ENCODE results near the gene REEP6. TPM values are rescaled to one million over a fixed set of nuclear protein-coding genes. Genes with fewer than 3 reads are reported as not detected.

Gene REEP6
- total and polyA plus RNA-seq, 7 donors: 0.33 to 5.6 (median 2.0) TPM; not detected in 1

DNA sequence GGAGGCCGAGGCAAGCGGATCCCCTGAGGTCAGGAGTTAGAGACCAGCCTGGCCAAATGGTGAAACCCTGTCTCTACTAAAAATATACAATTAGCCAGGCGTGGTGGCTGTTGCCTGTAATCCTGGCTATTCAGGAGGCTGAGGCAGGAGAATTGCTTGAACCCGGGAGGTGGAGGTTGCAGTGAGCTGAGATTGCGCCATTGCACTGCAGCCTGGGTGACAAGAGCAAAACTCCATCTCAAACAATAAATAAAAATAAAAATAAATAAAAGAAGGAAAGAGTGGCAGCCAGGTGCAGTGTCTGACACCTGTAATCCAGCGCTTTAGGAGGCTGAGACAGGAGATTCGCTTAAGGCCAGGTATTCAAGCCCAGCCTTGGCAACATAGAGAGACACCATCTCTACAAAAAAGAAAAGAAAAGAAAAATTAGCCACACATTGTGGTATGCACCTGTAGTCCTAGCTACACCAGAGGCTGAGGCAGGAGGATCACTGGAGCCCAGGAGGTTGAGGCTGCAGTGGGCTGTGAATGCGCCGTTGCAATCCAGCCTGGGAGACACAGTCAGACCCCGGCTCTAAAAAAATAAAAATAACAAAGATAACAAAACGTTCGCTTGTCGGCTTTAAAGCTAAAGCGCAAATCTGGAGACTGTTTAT, 11.6 kb downstream of the REEP6 start:
- WGBS, 2 donors: 42 to 62% methylated on average over 14 of the region's 14 CpGs
- no peak for DNase-seq
- intact Hi-C loops (cut with DNase I): no loop called here
- H3K9me3 ChIP-seq: no peaks in the 10 kb centered on the region
- H3K27me3 ChIP-seq: peaks cover 8 to 42% (median 39%) of the 10 kb centered on the region in 3 donors
- no peak overlapping the region for H3K4me3 ChIP-seq
- H3K4me1 ChIP-seq: peaks cover 0 to 17% (median 15%) of the 10 kb centered on the region in 4 donors
- no peak overlapping the region for H3K27ac ChIP-seq
- no peaks in the 10 kb centered on the region for H3K36me3 ChIP-seq
- TF ChIP-seq, protein P1, sequence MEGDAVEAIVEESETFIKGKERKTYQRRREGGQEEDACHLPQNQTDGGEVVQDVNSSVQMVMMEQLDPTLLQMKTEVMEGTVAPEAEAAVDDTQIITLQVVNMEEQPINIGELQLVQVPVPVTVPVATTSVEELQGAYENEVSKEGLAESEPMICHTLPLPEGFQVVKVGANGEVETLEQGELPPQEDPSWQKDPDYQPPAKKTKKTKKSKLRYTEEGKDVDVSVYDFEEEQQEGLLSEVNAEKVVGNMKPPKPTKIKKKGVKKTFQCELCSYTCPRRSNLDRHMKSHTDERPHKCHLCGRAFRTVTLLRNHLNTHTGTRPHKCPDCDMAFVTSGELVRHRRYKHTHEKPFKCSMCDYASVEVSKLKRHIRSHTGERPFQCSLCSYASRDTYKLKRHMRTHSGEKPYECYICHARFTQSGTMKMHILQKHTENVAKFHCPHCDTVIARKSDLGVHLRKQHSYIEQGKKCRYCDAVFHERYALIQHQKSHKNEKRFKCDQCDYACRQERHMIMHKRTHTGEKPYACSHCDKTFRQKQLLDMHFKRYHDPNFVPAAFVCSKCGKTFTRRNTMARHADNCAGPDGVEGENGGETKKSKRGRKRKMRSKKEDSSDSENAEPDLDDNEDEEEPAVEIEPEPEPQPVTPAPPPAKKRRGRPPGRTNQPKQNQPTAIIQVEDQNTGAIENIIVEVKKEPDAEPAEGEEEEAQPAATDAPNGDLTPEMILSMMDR (IDR thresholded peaks at IDR 0.05): no peak
- TF ChIP-seq EP300 (IDR thresholded peaks at IDR 0.05): no peak
- no peak for TF ChIP-seq POLR2A (IDR thresholded peaks at IDR 0.05)
- TF ChIP-seq POLR2AphosphoS5 (IDR thresholded peaks at IDR 0.05): no peak

DNA sequence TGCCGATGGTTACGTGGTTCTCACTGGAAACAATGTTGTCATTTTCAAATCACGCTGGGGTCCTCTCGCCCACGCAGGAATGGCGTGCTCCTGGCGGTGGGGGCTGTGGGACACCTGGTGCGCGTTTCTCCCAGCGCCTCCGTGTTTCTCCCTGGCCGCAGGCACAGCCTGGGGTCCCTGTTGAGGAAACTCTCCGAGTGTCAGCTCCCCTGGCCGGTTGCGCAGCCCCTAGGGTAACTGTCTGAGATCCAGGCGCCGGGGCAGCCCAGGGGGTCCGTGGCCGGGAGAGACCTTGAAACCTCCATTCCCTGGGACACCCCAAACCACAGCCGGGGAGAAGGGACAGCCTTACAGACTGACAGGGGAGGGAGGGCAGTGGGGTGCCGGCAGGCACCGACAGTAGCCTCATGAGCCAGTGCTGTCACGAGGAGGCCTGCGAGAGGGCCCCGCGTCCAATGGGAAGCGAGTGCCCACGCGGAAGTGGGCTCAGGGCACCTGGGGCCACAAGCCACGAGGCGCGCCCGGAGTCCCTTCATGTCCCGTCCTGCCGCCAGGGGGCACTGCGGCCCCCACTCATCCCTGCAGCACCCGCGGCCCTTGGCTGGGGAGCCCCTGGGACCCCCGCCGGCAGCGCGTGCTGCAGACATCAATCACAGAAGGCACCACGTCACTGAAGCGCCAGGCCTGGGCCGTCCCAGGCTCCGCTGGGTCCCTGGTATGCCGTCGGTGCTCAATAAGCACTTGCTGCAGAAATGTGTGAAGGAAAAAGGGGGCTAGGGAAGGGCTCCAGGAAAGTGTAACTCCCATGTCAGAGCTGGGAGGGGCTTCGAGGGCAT, 12.3 kb downstream of the REEP6 start:
- intact Hi-C loops (cut with DNase I): no loop called here
- H3K36me3 ChIP-seq: no peaks in the 10 kb centered on the region
- H3K27ac ChIP-seq: no peak overlapping the region
- H3K4me3 ChIP-seq: peak overlapping the region in 1 of 4 donors; percentile 18
- peak; percentile 69 for DNase-seq
- WGBS, 2 donors: 4 to 9% methylated on average over 49 of the region's 49 CpGs
- H3K27me3 ChIP-seq: peaks cover 8 to 35% (median 32%) of the 10 kb centered on the region in 3 donors
- TF ChIP-seq EP300 (IDR thresholded peaks at IDR 0.05) (no peak), POLR2A (IDR thresholded peaks at IDR 0.05) (no peak)
- TF ChIP-seq, protein P1 (IDR thresholded peaks at IDR 0.05): peak; percentile 7 to 72 (median 53)
- peaks cover 0 to 24% (median 17%) of the 10 kb centered on the region in 4 donors for H3K4me1 ChIP-seq
- peaks cover 0 to under 1% (median 0%) of the 10 kb centered on the region in 4 donors for H3K9me3 ChIP-seq

DNA sequence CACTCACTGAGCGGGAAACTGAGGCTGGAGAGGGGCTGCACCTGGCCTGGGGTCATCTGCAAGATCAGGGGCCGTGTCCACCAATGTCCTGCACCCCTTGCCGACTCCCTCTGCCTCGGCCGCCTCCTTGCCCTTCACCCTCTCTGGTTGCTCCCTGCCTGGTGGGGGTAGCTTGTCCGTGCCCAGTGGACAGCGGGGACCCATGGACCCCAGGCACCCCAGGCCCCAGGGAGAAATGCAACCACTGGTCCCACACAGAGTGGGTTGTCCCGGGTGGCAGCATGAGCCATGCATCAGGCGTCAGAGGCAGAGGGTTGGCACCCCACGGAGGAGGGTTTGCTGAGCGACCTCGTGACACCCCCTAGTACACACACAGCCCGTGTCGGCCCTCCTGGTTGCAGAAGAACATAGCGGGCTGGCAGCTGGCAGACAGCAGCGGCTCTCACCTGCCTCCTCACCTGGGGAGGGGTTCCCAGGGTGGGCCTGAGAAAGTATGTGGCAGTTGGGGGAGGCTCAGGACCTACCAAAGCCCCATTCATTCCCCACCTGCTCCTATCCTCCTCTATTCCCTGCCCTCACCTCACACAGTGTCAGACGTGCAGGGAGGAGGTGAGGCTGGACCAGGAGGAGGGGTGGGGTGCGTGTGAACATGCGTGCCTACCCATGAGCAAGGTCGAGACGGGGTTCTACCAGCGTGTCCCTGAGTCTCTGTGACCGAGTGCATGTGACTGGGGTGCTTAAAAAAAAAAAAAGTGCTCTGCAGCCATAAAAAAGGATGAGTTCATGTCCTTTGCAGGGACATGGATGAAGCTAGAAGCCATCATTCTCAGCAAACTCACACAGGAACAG, 13.2 kb downstream of the REEP6 start:
- intact Hi-C loops (cut with DNase I): no loop called here
- no peaks in the 10 kb centered on the region for H3K36me3 ChIP-seq
- H3K4me3 ChIP-seq: no peak overlapping the region
- H3K9me3 ChIP-seq: peaks cover 0 to 4% (median 0%) of the 10 kb centered on the region in 4 donors
- H3K27ac ChIP-seq: no peak overlapping the region
- TF ChIP-seq POLR2AphosphoS5 (IDR thresholded peaks at IDR 0.05): no peak
- TF ChIP-seq, protein P1 (IDR thresholded peaks at IDR 0.05): no peak
- no peak for TF ChIP-seq EP300 (IDR thresholded peaks at IDR 0.05)
- TF ChIP-seq POLR2A (IDR thresholded peaks at IDR 0.05): no peak
- peaks cover 8 to 35% (median 32%) of the 10 kb centered on the region in 3 donors for H3K27me3 ChIP-seq
- 31 to 55% methylated on average over 23 of the region's 23 CpGs for WGBS, 2 donors
- H3K4me1 ChIP-seq: peaks cover 0 to 27% (median 20%) of the 10 kb centered on the region in 4 donors
- no peak for DNase-seq

GRCh38 chr19:1505012-1505411, 14.0 kb downstream of the REEP6 start:
- Histone ChIP-seq H3K27ac (no peak overlapping the region), H3K4me3 (no peak overlapping the region), H3K27me3 (peaks cover 8 to 35% (median 32%) of the 10 kb centered on the region in 3 donors), H3K4me1 (peaks cover 0 to 27% (median 20%) of the 10 kb centered on the region in 4 donors), H3K36me3 (no peaks in the 10 kb centered on the region), H3K9me3 (peaks cover 0 to 4% (median 0%) of the 10 kb centered on the region in 4 donors)
- WGBS, 2 donors: 55 to 80% methylated on average over 8 of the region's 8 CpGs
- TF ChIP-seq EP300 (IDR thresholded peaks at IDR 0.05): no peak
- TF ChIP-seq, protein P1 (IDR thresholded peaks at IDR 0.05): no peak
- no peak for TF ChIP-seq POLR2AphosphoS5 (IDR thresholded peaks at IDR 0.05)
- TF ChIP-seq POLR2A (IDR thresholded peaks at IDR 0.05): no peak
- intact Hi-C loops (cut with DNase I): loop anchor here (5.0 kb wide), 1 partner anchor 58 kb away; no protein-coding TSS in a partner anchor
- no peak for DNase-seq
